ENCODE results near the gene MARCHF10. TPM values are rescaled to one million over a fixed set of nuclear protein-coding genes. Genes with fewer than 3 reads are reported as not detected.
A peak's percentile ranks its signal among the peaks of the same experiment; 100 is the strongest.

The MARCHF10 gene
- total and polyA plus RNA-seq, 2 of the 13 experiments (the other 11 are each of a cell fraction or from before 2014, with no cell fraction given), result not detected

- TF ChIP-seq PBX3 (CRISPR knock-in tag; IDR thresholded peaks at IDR 0.05; ENCODE audit: borderline replicate concordance), result no peak
- no peak for TF ChIP-seq ZBTB43 (CRISPR knock-in tag; conservative IDR thresholded peaks at IDR 0.05)
- 0 out of 2 replicates have a peak, but pooled peaks have one; percentile 22 for TF ChIP-seq MAFF (IDR thresholded peaks at IDR 0.05; ENCODE audit: low read depth, low read length)
- TF ChIP-seq THAP7 (CRISPR knock-in tag; IDR thresholded peaks at IDR 0.05), result no peak
- TF ChIP-seq PAX8 (CRISPR knock-in tag; IDR thresholded peaks at IDR 0.05; ENCODE audit: borderline replicate concordance), result no peak
- no peak for TF ChIP-seq EZH2 (conservative IDR thresholded peaks at IDR 0.05; ENCODE audit: low read depth, low read length)
- TF ChIP-seq GABPA (IDR thresholded peaks at IDR 0.05; ENCODE audit: low read depth, low read length), result no peak
- TF ChIP-seq GABPA (CRISPR knock-in tag; IDR thresholded peaks at IDR 0.05; ENCODE audit: low read depth), result peak; percentile 41
- no peak for TF ChIP-seq NCOA2 (CRISPR knock-in tag; IDR thresholded peaks at IDR 0.05)
- TF ChIP-seq JUND (CRISPR knock-in tag; IDR thresholded peaks at IDR 0.05), result no peak
- peak; percentile 88 for TF ChIP-seq CREB1 (IDR thresholded peaks at IDR 0.05)
- TF ChIP-seq CREB1 (CRISPR knock-in tag; IDR thresholded peaks at IDR 0.05), result no peak; the same call in 1 of the 2 replicates
- no peak for TF ChIP-seq IKZF4 (CRISPR knock-in tag; IDR thresholded peaks at IDR 0.05; ENCODE audit: borderline replicate concordance, low read depth, not compliant biosample characterization)
- TF ChIP-seq DMAP1 (CRISPR knock-in tag; IDR thresholded peaks at IDR 0.05), result no peak
- TF ChIP-seq PLRG1 (conservative IDR thresholded peaks at IDR 0.05), result no peak
- peak; percentile 89 for TF ChIP-seq ELF3 (CRISPR knock-in tag; IDR thresholded peaks at IDR 0.05)
- TF ChIP-seq FOSL2 (CRISPR knock-in tag; IDR thresholded peaks at IDR 0.05), result peak; percentile 97
- no peak for TF ChIP-seq DR1 (CRISPR knock-in tag; IDR thresholded peaks at IDR 0.05)
- no peak for TF ChIP-seq THRA (CRISPR knock-in tag; IDR thresholded peaks at IDR 0.05; ENCODE audit: borderline replicate concordance)
- 0 out of 2 replicates have a peak, but pooled peaks have one; percentile 69 for TF ChIP-seq ZNF644 (CRISPR knock-in tag; IDR thresholded peaks at IDR 0.05; ENCODE audit: low read depth)
- no peak for TF ChIP-seq RFXANK (CRISPR knock-in tag; IDR thresholded peaks at IDR 0.05)
- peak; percentile 68; the same call in 1 of the 2 replicates for TF ChIP-seq ATF3 (CRISPR knock-in tag; IDR thresholded peaks at IDR 0.05)
- peak; percentile 53 for TF ChIP-seq GABPB1 (CRISPR knock-in tag; IDR thresholded peaks at IDR 0.05)
- TF ChIP-seq ETV5 (CRISPR knock-in tag; IDR thresholded peaks at IDR 0.05; ENCODE audit: borderline replicate concordance), result peak; percentile 33; the same call in 1 of the 2 replicates
- TF ChIP-seq TRIM22 (IDR thresholded peaks at IDR 0.05), result no peak
- TF ChIP-seq HDAC2 (CRISPR knock-in tag; IDR thresholded peaks at IDR 0.05), result no peak
These were observed 16.2 kb downstream of the MARCHF10 start (continued) for GRCh38 chr17:62791767-62792446.
